Astrocyte of the cerebellum (primary cell): ENCODE results near the gene IFRD1.
A peak's percentile ranks its signal among the peaks of the same experiment; 100 is the strongest.

Source experiments
- DNase-seq: peaks from one replicate; pipeline ENCODE4 v3.0.0-alpha.2; 2011; ENCODE audit warnings: low read depth
- H3K4me3 ChIP-seq: 2 replicates; pipeline ENCODE4 v1.5.1; 2011; ENCODE audit warnings: mild to moderate bottlenecking, low read depth, low read length, moderate library complexity
- in situ Hi-C: cut with HindIII; loops from 2 replicates; pipeline ENCODE4 v1.10.0; 2017; ENCODE audit warnings: low sequenced_read_pairs
- TF ChIP-seq, protein P1 (sequence below): IDR thresholded peaks from 2 replicates; pipeline ENCODE4 v1.5.1; 2012; ENCODE audit warnings: low read length, low read depth, moderate library complexity, mild to moderate bottlenecking; ENCODE audit errors: missing control alignments

Gene IFRD1

DNA sequence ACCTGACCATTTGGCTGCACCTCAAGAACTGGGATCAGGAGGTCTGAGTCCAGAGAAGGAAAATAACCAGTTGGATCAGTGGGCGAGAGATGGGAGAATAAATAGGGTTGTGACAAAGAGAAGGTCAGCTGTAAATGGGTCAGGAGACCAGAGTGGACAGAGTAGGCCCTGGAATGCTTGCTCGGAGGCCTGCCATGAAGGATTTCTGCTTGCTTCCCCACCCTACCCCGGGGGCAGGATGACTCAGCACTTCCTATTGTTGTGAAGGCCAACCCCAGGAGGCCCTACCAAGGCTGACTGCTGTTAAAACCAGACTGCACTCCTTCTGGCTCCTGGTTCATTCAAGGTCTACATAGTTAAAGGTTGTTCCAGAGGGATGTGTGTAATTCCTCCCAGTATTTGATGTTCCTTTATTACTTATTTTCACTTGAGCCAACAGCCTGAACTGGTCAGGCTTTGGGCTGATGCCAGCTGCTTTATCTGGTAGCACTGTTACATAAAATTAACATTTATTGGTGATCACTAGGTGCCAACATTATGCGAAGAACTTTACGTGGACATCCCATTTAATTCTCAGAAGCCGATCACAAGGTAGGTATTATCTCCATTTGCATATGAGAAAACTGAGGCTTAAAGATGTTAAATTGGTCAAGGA, 27.3 kb upstream of the IFRD1 start:
- H3K4me3 ChIP-seq: no peak overlapping the region
- in situ Hi-C loops: loop anchor here (25.0 kb wide), 1 partner anchor 661 kb away; no protein-coding TSS in a partner anchor
- DNase-seq: peak; percentile 91
- TF ChIP-seq, protein P1, sequence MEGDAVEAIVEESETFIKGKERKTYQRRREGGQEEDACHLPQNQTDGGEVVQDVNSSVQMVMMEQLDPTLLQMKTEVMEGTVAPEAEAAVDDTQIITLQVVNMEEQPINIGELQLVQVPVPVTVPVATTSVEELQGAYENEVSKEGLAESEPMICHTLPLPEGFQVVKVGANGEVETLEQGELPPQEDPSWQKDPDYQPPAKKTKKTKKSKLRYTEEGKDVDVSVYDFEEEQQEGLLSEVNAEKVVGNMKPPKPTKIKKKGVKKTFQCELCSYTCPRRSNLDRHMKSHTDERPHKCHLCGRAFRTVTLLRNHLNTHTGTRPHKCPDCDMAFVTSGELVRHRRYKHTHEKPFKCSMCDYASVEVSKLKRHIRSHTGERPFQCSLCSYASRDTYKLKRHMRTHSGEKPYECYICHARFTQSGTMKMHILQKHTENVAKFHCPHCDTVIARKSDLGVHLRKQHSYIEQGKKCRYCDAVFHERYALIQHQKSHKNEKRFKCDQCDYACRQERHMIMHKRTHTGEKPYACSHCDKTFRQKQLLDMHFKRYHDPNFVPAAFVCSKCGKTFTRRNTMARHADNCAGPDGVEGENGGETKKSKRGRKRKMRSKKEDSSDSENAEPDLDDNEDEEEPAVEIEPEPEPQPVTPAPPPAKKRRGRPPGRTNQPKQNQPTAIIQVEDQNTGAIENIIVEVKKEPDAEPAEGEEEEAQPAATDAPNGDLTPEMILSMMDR: no peak

- TF ChIP-seq, protein P1: no peak
- in situ Hi-C loops: loop anchor here (25.0 kb wide), 1 partner anchor 662 kb away; no protein-coding TSS in a partner anchor
- DNase-seq: no peak
- no peak overlapping the region for H3K4me3 ChIP-seq
Observed at GRCh38 chr7:112423987-112424386, 26.3 kb upstream of the IFRD1 start.

DNA sequence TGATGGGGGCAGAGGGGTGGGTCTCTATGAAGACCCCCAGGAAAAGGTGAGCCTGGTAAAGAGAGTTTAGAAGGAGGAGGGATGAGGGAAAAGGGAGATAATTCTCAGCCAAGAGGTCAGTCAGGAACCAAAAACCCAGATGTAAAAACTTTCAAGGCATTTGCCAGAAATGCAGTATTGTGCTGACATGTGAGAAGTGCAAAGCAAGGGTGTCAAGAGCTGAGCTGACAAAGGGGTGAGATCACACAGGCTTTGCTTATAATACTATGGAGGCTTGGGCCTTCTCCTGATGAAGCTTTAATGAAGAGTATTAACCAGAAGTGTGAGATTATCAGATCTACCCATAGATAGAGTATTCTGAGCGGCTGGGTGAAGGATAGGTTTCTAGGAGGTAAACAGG, 22.3 kb upstream of the IFRD1 start:
- H3K4me3 ChIP-seq: no peak overlapping the region
- in situ Hi-C loops: no loop called here
- no peak for DNase-seq
- TF ChIP-seq, protein P1: no peak

DNA sequence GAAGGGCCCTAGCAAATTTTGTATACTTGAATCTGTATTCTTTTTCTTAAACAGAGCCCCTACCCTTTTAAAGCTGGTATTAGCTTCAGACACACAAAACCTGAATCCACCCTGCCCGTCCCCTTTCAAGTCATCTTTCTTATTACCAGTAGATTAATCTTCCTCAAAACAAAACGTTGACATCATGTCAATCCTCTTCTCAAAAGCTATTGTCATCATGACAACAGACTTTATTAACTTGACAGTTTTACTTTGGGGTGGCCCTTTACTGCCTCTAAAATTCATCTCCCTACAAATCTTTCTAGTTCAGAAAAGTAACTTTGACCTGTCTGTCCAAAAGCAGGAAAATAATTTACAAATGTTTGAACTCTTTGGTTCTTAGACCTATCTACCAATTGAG, 21.5 kb upstream of the IFRD1 start:
- no peak for DNase-seq
- in situ Hi-C loops: no loop called here
- TF ChIP-seq, protein P1: no peak
- no peak overlapping the region for H3K4me3 ChIP-seq

- in situ Hi-C loops: no loop called here
- H3K4me3 ChIP-seq: no peak overlapping the region
- no peak for DNase-seq
- TF ChIP-seq, protein P1: no peak
Observed at GRCh38 chr7:112430649-112431048, 19.6 kb upstream of the IFRD1 start.

GRCh38 chr7:112431803-112432202, 18.5 kb upstream of the IFRD1 start:
- DNase-seq: no peak
- in situ Hi-C loops: no loop called here
- TF ChIP-seq, protein P1: no peak
- H3K4me3 ChIP-seq: no peak overlapping the region

DNA sequence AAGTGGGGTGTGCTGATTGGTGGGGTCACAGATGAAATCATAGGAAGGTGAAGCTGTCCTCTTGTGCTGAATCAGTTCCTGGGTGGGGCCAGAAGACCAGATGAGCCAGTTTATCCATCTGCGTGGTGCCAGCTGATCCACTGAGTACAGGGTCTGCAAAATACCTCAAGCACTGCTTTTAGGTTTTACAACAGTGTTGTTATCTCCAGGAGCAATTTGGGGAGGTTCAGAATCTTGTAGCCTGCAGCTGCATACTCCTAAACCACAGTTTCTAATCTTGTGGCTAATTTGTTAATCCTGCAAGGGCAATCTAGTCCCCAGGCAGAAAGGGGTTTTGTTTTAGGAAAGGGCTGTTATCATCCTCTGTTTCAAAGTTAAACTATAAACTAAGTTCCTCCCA, 17.0 kb upstream of the IFRD1 start:
- no peak overlapping the region for H3K4me3 ChIP-seq
- in situ Hi-C loops: no loop called here
- TF ChIP-seq, protein P1: no peak
- no peak for DNase-seq
